Measurements from ENCODE around the gene SCP2D1.

DNA sequence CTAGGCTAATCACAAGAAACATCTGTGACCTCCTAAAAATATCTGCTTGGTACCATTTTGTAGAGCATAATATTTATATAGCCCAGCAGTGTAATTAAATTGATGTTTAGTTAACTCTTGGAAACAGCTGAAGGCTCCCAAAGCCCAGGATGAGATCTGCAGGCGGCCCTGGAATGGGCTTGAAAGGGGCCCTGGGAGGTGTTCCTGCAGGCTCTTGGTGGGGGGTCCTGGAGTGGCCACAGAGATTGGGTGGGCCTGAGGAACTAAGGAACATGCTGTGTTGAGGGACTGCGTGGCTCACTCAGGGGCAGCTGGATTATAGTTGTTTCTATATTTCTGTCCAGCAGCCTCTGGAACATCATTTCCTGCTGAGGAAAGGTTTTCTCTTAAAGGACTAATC lies 9.2 kb downstream of the SCP2D1 start:
- TF ChIP-seq POLR2A (IDR thresholded peaks at IDR 0.05), result no peak
- TF ChIP-seq, protein P1, sequence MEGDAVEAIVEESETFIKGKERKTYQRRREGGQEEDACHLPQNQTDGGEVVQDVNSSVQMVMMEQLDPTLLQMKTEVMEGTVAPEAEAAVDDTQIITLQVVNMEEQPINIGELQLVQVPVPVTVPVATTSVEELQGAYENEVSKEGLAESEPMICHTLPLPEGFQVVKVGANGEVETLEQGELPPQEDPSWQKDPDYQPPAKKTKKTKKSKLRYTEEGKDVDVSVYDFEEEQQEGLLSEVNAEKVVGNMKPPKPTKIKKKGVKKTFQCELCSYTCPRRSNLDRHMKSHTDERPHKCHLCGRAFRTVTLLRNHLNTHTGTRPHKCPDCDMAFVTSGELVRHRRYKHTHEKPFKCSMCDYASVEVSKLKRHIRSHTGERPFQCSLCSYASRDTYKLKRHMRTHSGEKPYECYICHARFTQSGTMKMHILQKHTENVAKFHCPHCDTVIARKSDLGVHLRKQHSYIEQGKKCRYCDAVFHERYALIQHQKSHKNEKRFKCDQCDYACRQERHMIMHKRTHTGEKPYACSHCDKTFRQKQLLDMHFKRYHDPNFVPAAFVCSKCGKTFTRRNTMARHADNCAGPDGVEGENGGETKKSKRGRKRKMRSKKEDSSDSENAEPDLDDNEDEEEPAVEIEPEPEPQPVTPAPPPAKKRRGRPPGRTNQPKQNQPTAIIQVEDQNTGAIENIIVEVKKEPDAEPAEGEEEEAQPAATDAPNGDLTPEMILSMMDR (IDR thresholded peaks at IDR 0.05), result no peak
